ENCODE measurements around the gene SLC6A2.

GRCh38 chr16:55686671-55687070 lies 30.9 kb downstream of the SLC6A2 start:
- TF ChIP-seq EP300 (IDR thresholded peaks at IDR 0.05; ENCODE audit: borderline replicate concordance) (no peak), TAF1 (IDR thresholded peaks at IDR 0.05; ENCODE audit: low read depth) (no peak), REST (IDR thresholded peaks at IDR 0.05; ENCODE audit: low read depth) (no peak), YY1 (IDR thresholded peaks at IDR 0.05; ENCODE audit: low read depth) (no peak), FOXM1 (IDR thresholded peaks at IDR 0.05; ENCODE audit: borderline replicate concordance, low read depth) (no peak), ZBTB7A (IDR thresholded peaks at IDR 0.05; ENCODE audit: low read depth) (no peak), TEAD4 (IDR thresholded peaks at IDR 0.05) (no peak), NFIC (IDR thresholded peaks at IDR 0.05) (no peak), EGR1 (IDR thresholded peaks at IDR 0.05) (no peak)
- TF ChIP-seq, protein P1, sequence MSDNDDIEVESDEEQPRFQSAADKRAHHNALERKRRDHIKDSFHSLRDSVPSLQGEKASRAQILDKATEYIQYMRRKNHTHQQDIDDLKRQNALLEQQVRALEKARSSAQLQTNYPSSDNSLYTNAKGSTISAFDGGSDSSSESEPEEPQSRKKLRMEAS (IDR thresholded peaks at IDR 0.05): no peak
